Measurements from ENCODE around the gene SCAMP4.

The SCAMP4 gene

GRCh38 chr19:1893791-1894190 lies 11.4 kb upstream of the SCAMP4 start:
- no CpG with 5 or more reads among the region's 17 CpGs for WGBS, 2 donors (ENCODE audit: extremely low coverage in 2 of 2, insufficient read length in 2 of 2, insufficient replicate concordance in 1 of 2)
- no peak overlapping the region for H4K8ac ChIP-seq (ENCODE audit: low read depth, low read length)
- H3K9me3 ChIP-seq (replicated peaks in 1 of 2; ENCODE audit: control insufficient read depth in 2 of 2, insufficient read depth in 1 of 2, low read depth in 1 of 2, low read length in 2 of 2), result no peaks in the 10 kb centered on the region
- no peak overlapping the region for H4K91ac ChIP-seq (ENCODE audit: low read depth, low read length, poor library complexity)
- no peak overlapping the region for H3K18ac ChIP-seq (ENCODE audit: low read length)
- no peak overlapping the region for H2AFZ ChIP-seq (ENCODE audit: low read length)
- H3K4me1 ChIP-seq (ENCODE audit: control insufficient read depth in 2 of 2, insufficient read depth in 1 of 2, low read depth in 1 of 2, low read length in 2 of 2), result peaks cover 2 to 4% of the 10 kb centered on the region in 2 donors
- no peak for DNase-seq (ENCODE audit: low spot score)
- H2BK12ac ChIP-seq (ENCODE audit: low read length), result no peak overlapping the region
- H3K14ac ChIP-seq (ENCODE audit: low read length), result no peak overlapping the region
- no peak overlapping the region for H3K9ac ChIP-seq (ENCODE audit: low read depth, low read length, poor library complexity)
- H3K79me1 ChIP-seq (ENCODE audit: low read depth, low read length), result no peaks in the 10 kb centered on the region
- no peak overlapping the region for H3K4ac ChIP-seq (ENCODE audit: low read length)
- no peak overlapping the region for H3K23ac ChIP-seq (ENCODE audit: low read depth, low read length, poor library complexity)
- no peak overlapping the region for H2BK120ac ChIP-seq (ENCODE audit: low read depth, low read length)
- no peak overlapping the region for H2BK5ac ChIP-seq (ENCODE audit: low read length)
- H3K4me3 ChIP-seq (ENCODE audit: low read length in 2 of 2), result no peak overlapping the region
- H3K27me3 ChIP-seq (ENCODE audit: control insufficient read depth in 3 of 3, insufficient read depth in 3 of 3, low read depth in 1 of 3, low read length in 3 of 3), result peaks cover 0 to 3% (median 0%) of the 10 kb centered on the region in 3 experiments
- no peak overlapping the region for H2BK15ac ChIP-seq (ENCODE audit: low read length)
- H2AK5ac ChIP-seq (ENCODE audit: low read depth, low read length), result no peak overlapping the region
- no peak overlapping the region for H3K27ac ChIP-seq (replicated peaks; ENCODE audit: low read length)
- H3K4me2 ChIP-seq (ENCODE audit: insufficient read depth, low read length, poor library complexity, severe bottlenecking), result no peak overlapping the region
- H3K36me3 ChIP-seq (replicated peaks in 1 of 2; ENCODE audit: control insufficient read depth in 2 of 2, insufficient read depth in 2 of 2, low read length in 2 of 2), result no peaks in the 10 kb centered on the region

GRCh38 chr19:1896508-1896907 lies 8.7 kb upstream of the SCAMP4 start:
- H3K4me3 ChIP-seq (ENCODE audit: low read length in 2 of 2), result no peak overlapping the region
- no peak for DNase-seq (ENCODE audit: low spot score)
- H3K4me2 ChIP-seq (ENCODE audit: insufficient read depth, low read length, poor library complexity, severe bottlenecking), result no peak overlapping the region
- peak overlapping the region; percentile 60 for H2BK5ac ChIP-seq (ENCODE audit: low read length)
- no peak overlapping the region for H3K9ac ChIP-seq (ENCODE audit: low read depth, low read length, poor library complexity)
- no peak overlapping the region for H3K27ac ChIP-seq (replicated peaks; ENCODE audit: low read length)
- H3K36me3 ChIP-seq (replicated peaks in 1 of 2; ENCODE audit: control insufficient read depth in 2 of 2, insufficient read depth in 2 of 2, low read length in 2 of 2), result no peaks in the 10 kb centered on the region
- peaks cover 0 to 3% (median 0%) of the 10 kb centered on the region in 3 experiments for H3K27me3 ChIP-seq (ENCODE audit: control insufficient read depth in 3 of 3, insufficient read depth in 3 of 3, low read depth in 1 of 3, low read length in 3 of 3)
- H3K18ac ChIP-seq (ENCODE audit: low read length), result no peak overlapping the region
- no peak overlapping the region for H2BK15ac ChIP-seq (ENCODE audit: low read length)
- H2AFZ ChIP-seq (ENCODE audit: low read length), result no peak overlapping the region
- H2AK5ac ChIP-seq (ENCODE audit: low read depth, low read length), result no peak overlapping the region
- no peak overlapping the region for H3K14ac ChIP-seq (ENCODE audit: low read length)
- WGBS, 2 donors (ENCODE audit: extremely low coverage in 2 of 2, insufficient read length in 2 of 2, insufficient replicate concordance in 1 of 2), result no CpG with 5 or more reads among the region's 13 CpGs
- H4K91ac ChIP-seq (ENCODE audit: low read depth, low read length, poor library complexity), result no peak overlapping the region
- H3K9me3 ChIP-seq (replicated peaks in 1 of 2; ENCODE audit: control insufficient read depth in 2 of 2, insufficient read depth in 1 of 2, low read depth in 1 of 2, low read length in 2 of 2), result no peaks in the 10 kb centered on the region
- H3K79me1 ChIP-seq (ENCODE audit: low read depth, low read length), result no peaks in the 10 kb centered on the region
- H2BK120ac ChIP-seq (ENCODE audit: low read depth, low read length), result no peak overlapping the region
- H3K23ac ChIP-seq (ENCODE audit: low read depth, low read length, poor library complexity), result no peak overlapping the region
- H3K4ac ChIP-seq (ENCODE audit: low read length), result no peak overlapping the region
- H3K4me1 ChIP-seq (ENCODE audit: control insufficient read depth in 2 of 2, insufficient read depth in 1 of 2, low read depth in 1 of 2, low read length in 2 of 2), result peaks cover 2 to 4% of the 10 kb centered on the region in 2 donors
- H2BK12ac ChIP-seq (ENCODE audit: low read length), result no peak overlapping the region
- no peak overlapping the region for H4K8ac ChIP-seq (ENCODE audit: low read depth, low read length)

GRCh38 chr19:1901940-1902404 lies 3.2 kb upstream of the SCAMP4 start:
- Histone ChIP-seq H3K27me3 (ENCODE audit: control insufficient read depth in 3 of 3, insufficient read depth in 3 of 3, low read depth in 1 of 3, low read length in 3 of 3) (no peaks in the 10 kb centered on the region), H3K4me3 (ENCODE audit: low read length in 2 of 2) (no peak overlapping the region), H2BK15ac (ENCODE audit: low read length) (no peak overlapping the region), H4K8ac (ENCODE audit: low read depth, low read length) (no peak overlapping the region), H3K9ac (ENCODE audit: low read depth, low read length, poor library complexity) (peak overlapping the region; percentile 60), H2BK5ac (ENCODE audit: low read length) (no peak overlapping the region), H3K14ac (ENCODE audit: low read length) (no peak overlapping the region), H3K36me3 (replicated peaks in 1 of 2; ENCODE audit: control insufficient read depth in 2 of 2, insufficient read depth in 2 of 2, low read length in 2 of 2) (peaks cover 0 to 9% of the 10 kb centered on the region in 2 donors), H3K23ac (ENCODE audit: low read depth, low read length, poor library complexity) (no peak overlapping the region), H3K9me3 (replicated peaks in 1 of 2; ENCODE audit: control insufficient read depth in 2 of 2, insufficient read depth in 1 of 2, low read depth in 1 of 2, low read length in 2 of 2) (no peaks in the 10 kb centered on the region), H3K79me1 (ENCODE audit: low read depth, low read length) (peaks cover 4% of the 10 kb centered on the region), H3K4me1 (ENCODE audit: control insufficient read depth in 2 of 2, insufficient read depth in 1 of 2, low read depth in 1 of 2, low read length in 2 of 2) (peaks cover 11 to 22% of the 10 kb centered on the region in 2 donors), H3K27ac (replicated peaks; ENCODE audit: low read length) (no peak overlapping the region), H4K91ac (ENCODE audit: low read depth, low read length, poor library complexity) (no peak overlapping the region), H2BK120ac (ENCODE audit: low read depth, low read length) (no peak overlapping the region), H2BK12ac (ENCODE audit: low read length) (no peak overlapping the region), H3K18ac (ENCODE audit: low read length) (no peak overlapping the region), H2AK5ac (ENCODE audit: low read depth, low read length) (peak overlapping the region; percentile 56), H3K4me2 (ENCODE audit: insufficient read depth, low read length, poor library complexity, severe bottlenecking) (no peak overlapping the region), H2AFZ (ENCODE audit: low read length) (no peak overlapping the region), H3K4ac (ENCODE audit: low read length) (no peak overlapping the region)
- no CpG with 5 or more reads among the region's 16 CpGs for WGBS, 2 donors (ENCODE audit: extremely low coverage in 2 of 2, insufficient read length in 2 of 2, insufficient replicate concordance in 1 of 2)
- DNase-seq (ENCODE audit: low spot score), result no peak

- no CpG with 5 or more reads among the region's 6 CpGs for whole genome bisulfite sequencing, 2 donors (ENCODE audit: extremely low coverage in 2 of 2, insufficient read length in 2 of 2, insufficient replicate concordance in 1 of 2)
- H2BK15ac ChIP-seq (ENCODE audit: low read length), result no peak overlapping the region
- no peak overlapping the region for H2BK5ac ChIP-seq (ENCODE audit: low read length)
- H3K4me1 ChIP-seq (ENCODE audit: control insufficient read depth in 2 of 2, insufficient read depth in 1 of 2, low read depth in 1 of 2, low read length in 2 of 2), result peaks cover 7 to 22% of the 10 kb centered on the region in 2 donors
- peaks cover 4 to 18% of the 10 kb centered on the region in 2 donors for H3K36me3 ChIP-seq (replicated peaks in 1 of 2; ENCODE audit: control insufficient read depth in 2 of 2, insufficient read depth in 2 of 2, low read length in 2 of 2)
- peak overlapping the region; percentile 62 for H2AFZ ChIP-seq (ENCODE audit: low read length)
- H3K4me2 ChIP-seq (ENCODE audit: insufficient read depth, low read length, poor library complexity, severe bottlenecking), result no peak overlapping the region
- H3K18ac ChIP-seq (ENCODE audit: low read length), result no peak overlapping the region
- no peak overlapping the region for H2BK12ac ChIP-seq (ENCODE audit: low read length)
- H3K23ac ChIP-seq (ENCODE audit: low read depth, low read length, poor library complexity), result no peak overlapping the region
- no peak overlapping the region for H2AK5ac ChIP-seq (ENCODE audit: low read depth, low read length)
- no peak overlapping the region for H3K9ac ChIP-seq (ENCODE audit: low read depth, low read length, poor library complexity)
- H3K4me3 ChIP-seq (ENCODE audit: low read length in 2 of 2), result no peak overlapping the region
- no peak overlapping the region for H4K8ac ChIP-seq (ENCODE audit: low read depth, low read length)
- DNase-seq (ENCODE audit: low spot score), result no peak
- no peak overlapping the region for H4K91ac ChIP-seq (ENCODE audit: low read depth, low read length, poor library complexity)
- no peaks in the 10 kb centered on the region for H3K27me3 ChIP-seq (ENCODE audit: control insufficient read depth in 3 of 3, insufficient read depth in 3 of 3, low read depth in 1 of 3, low read length in 3 of 3)
- H3K4ac ChIP-seq (ENCODE audit: low read length), result no peak overlapping the region
- H2BK120ac ChIP-seq (ENCODE audit: low read depth, low read length), result no peak overlapping the region
- H3K27ac ChIP-seq (replicated peaks; ENCODE audit: low read length), result no peak overlapping the region
- no peak overlapping the region for H3K14ac ChIP-seq (ENCODE audit: low read length)
- H3K9me3 ChIP-seq (replicated peaks in 1 of 2; ENCODE audit: control insufficient read depth in 2 of 2, insufficient read depth in 1 of 2, low read depth in 1 of 2, low read length in 2 of 2), result no peaks in the 10 kb centered on the region
- peaks cover 13% of the 10 kb centered on the region for H3K79me1 ChIP-seq (ENCODE audit: low read depth, low read length)
Measured at GRCh38 chr19:1902923-1903322, 2.3 kb upstream of the SCAMP4 start.

Data from neuronal stem cell (in vitro differentiated cells).